Lower leg skin (tissue), 4 donors: Measurements from ENCODE around the gene CMSS1. TPM values are rescaled to one million over a fixed set of nuclear protein-coding genes. Genes with fewer than 3 reads are reported as not detected.

Source experiments
- DNase-seq, 2 donors: peaks; one replicate each; pipeline ENCODE4 v3.0.0-alpha.2; 2019; ENCODE audit warnings: low spot score in 2 of 2
- H3K4me3 ChIP-seq: fragments of 200-600 bp; sonication (generic); 2 replicates; pipeline ENCODE4 v1.5.1; 2017; ENCODE audit warnings: mild to moderate bottlenecking, low read depth; ENCODE audit not compliant: poor library complexity, severe bottlenecking
- POLR2A ChIP-seq, 2 donors: fragments of 450-650 bp; IDR thresholded peaks; one replicate each; pipeline ENCODE4 v1.6.1; 2016 to 2017; ENCODE audit warnings: antibody characterized with exemption in 2 of 2, mild to moderate bottlenecking in 1 of 2, moderate library complexity in 1 of 2
- WGBS, 2 donors: methylation state at CpG; one replicate each; pipeline ENCODE4 v1.1.5; 2018; 5-methylcytosine and 5-hydroxymethylcytosine counted together
- intact Hi-C: fragments of 100-400 bp; cut with DNase I; formaldehyde crosslinking; loops from one replicate; pipeline ENCODE4 v1.15.0; 2023; ENCODE audit warnings: low total_unique reads
- total RNA-seq, 4 donors: library from RNA; depleted of rRNA; stranded (reverse); fragments of >200 nt; gene quantifications; one replicate each; pipeline ENCODE4 v1.1.0, GENCODE V29; 2016
- TF ChIP-seq, protein P1 (sequence below), 3 donors: fragments of 450-650 bp; IDR thresholded peaks; one replicate each; pipeline ENCODE4 v1.5.1; 2016; ENCODE audit warnings: antibody characterized with exemption in 3 of 3, mild to moderate bottlenecking in 3 of 3, moderate library complexity in 2 of 3

CMSS1 gene
- total RNA-seq, 4 donors from 2014 or later: 3.7 to 13.2 (median 7.5) TPM

DNA sequence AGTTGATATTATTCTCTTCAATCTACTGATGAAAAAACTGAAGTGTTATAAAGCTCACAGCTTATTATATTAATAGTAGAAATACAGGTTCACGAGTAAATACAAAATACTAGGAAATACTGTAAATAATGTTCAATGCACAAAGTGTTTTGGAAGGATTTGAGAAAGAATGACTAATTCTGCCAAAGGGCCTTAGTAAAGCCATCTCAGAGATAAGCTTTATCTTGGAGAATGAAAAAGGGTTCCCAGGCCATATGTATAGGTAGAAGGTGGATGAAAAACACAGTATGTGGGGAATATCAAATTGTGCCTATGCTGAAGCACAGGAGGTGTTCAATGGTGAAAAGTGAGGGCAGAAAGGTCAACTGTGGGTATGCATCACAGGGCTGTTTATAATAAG lies 123.5 kb downstream of the CMSS1 start:
- DNase-seq: no peak
- intact Hi-C loops: no loop called here
- TF ChIP-seq POLR2A (IDR thresholded peaks at IDR 0.05): no peak
- TF ChIP-seq, protein P1, sequence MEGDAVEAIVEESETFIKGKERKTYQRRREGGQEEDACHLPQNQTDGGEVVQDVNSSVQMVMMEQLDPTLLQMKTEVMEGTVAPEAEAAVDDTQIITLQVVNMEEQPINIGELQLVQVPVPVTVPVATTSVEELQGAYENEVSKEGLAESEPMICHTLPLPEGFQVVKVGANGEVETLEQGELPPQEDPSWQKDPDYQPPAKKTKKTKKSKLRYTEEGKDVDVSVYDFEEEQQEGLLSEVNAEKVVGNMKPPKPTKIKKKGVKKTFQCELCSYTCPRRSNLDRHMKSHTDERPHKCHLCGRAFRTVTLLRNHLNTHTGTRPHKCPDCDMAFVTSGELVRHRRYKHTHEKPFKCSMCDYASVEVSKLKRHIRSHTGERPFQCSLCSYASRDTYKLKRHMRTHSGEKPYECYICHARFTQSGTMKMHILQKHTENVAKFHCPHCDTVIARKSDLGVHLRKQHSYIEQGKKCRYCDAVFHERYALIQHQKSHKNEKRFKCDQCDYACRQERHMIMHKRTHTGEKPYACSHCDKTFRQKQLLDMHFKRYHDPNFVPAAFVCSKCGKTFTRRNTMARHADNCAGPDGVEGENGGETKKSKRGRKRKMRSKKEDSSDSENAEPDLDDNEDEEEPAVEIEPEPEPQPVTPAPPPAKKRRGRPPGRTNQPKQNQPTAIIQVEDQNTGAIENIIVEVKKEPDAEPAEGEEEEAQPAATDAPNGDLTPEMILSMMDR (IDR thresholded peaks at IDR 0.05): no peak
- 58 to 74% methylated on average over 1 of the region's 1 CpG for WGBS, 2 donors
- no peak overlapping the region for H3K4me3 ChIP-seq

DNA sequence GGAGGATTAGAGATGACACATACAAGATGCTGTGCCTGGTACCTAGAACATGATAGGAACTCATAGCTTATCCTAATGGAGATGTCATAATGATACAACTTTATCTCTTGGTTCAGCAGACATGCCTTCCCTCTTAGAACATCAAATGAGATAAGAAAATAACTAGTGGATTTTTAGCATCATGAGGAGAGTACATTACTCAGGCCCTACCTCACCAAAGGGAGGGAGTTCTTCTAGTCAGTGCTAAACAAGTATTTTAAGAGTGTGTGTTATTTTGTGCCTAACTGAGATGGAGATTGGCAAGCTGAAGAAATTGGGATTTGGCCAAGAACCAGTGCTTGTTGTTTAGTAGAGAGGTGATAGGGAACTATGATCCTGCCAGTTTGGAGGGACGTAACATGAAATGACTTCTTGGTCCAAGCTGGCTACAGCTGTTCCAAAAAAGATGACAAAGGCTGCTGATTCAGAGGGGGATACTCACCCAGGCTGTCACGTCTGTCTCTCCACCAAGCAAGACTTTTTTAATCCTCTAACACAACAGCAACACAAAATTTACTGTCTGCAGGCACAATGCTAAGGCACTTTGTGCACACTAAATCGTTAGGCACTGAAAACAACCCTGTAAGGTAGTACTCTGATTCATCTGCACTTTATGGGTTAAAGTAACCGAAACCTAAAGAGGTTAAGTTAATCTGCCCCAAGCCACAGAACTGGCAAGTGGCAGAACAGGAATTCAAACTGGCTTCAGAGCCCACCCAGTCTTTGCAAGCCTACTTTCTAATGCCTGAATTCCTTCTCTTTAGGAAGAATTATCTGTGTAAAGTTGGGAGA lies 126.5 kb downstream of the CMSS1 start:
- no peak overlapping the region for H3K4me3 ChIP-seq
- 47 to 50% methylated on average over 4 of the region's 4 CpGs for WGBS, 2 donors
- no peak for DNase-seq
- TF ChIP-seq, protein P1 (IDR thresholded peaks at IDR 0.05): no peak
- TF ChIP-seq POLR2A (IDR thresholded peaks at IDR 0.05): no peak
- intact Hi-C loops: no loop called here

DNA sequence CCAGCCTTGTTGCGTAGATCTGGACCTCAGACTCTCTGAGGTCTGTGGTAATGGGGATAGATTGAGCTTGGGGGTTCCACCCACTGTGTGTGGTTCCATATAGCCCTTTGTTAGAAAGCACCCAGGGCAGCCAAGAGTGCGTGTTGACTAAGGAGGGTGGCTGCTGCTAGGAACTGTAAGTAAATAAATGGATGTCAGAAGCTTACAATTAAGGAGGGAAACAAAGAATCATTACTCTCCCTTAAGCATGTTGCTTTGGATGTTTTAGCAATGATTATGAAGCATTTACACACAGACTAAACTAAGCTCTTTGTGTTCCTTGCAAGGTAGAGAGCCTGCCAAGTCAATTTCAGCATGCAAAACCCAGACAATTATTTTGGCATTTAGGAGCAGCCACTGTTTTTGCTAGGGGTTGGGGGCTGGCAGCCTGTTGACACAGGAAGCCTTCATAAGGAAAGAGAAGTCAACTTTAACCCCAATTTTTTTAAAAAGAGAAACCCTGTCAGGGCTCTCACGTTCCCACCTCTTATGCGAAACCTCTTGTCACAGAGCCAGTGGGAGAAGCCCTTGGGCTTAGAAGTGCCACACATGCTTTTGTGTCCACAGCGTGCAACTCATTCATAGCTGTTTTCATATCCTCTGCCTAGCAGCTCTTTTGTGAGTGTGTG lies 127.8 kb downstream of the CMSS1 start:
- TF ChIP-seq POLR2A (IDR thresholded peaks at IDR 0.05): no peak
- TF ChIP-seq, protein P1 (IDR thresholded peaks at IDR 0.05): no peak
- no peak overlapping the region for H3K4me3 ChIP-seq
- intact Hi-C loops: no loop called here
- DNase-seq: no peak
- WGBS, 2 donors: 25% methylated on average over 5 of the region's 5 CpGs

DNA sequence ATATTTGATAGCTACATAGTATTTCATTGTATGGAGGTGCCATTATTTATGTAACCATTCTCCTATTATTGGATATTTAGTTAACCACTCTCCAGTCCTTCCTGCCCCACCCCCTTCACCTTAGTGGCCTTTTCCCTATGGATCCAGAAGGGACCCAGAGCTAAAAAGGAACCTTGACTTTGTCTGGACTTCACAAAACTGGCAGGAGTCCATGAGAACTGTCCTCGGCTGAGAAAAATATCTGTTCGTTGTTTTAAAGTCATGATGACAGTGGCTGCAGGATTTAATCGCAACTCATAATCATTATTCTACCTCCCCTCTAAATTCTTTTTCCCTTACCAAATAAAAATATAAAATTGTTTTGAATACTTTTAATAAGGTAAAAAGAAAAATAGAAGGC lies 129.7 kb downstream of the CMSS1 start:
- 84 to 90% methylated on average over 3 of the region's 3 CpGs for WGBS, 2 donors
- intact Hi-C loops: no loop called here

DNA sequence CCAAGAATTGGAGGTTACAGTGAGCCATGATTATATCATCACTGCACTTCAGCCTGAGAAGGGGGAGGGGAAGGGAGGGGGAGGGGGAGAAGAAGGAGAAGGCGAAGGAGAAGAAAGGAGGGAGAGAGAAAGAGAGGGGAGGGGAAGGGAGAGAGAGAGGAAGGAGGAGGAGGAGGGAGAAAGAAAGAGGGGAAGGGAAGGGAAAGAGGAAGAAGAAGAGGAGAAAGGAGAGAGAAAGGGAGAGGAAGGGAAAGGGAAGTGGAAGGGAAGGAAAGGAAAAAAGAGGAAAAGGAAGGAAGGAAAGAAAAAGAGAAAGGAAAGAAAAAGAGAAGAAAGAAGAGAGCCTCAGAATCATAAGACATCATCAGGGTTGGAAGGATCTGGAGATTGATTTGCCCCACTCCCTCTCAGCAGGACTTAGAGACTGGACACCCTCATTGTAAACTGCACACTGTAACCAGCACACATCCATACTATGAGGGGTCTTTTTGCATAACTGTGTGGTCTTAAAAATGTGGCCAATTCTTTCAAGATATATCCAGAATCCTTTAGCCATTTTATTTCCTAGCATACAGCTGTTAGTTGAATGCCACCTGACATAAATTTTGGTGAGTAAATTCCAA lies 130.9 kb downstream of the CMSS1 start:
- 90 to 100% methylated on average over 1 of the region's 1 CpG for WGBS, 2 donors
- TF ChIP-seq, protein P1 (IDR thresholded peaks at IDR 0.05): no peak
- TF ChIP-seq POLR2A (IDR thresholded peaks at IDR 0.05): no peak
- intact Hi-C loops: no loop called here
- H3K4me3 ChIP-seq: no peak overlapping the region
- DNase-seq: no peak

More for the DNA sequence above, 129.7 kb downstream of the CMSS1 start:
- no peak for DNase-seq
- H3K4me3 ChIP-seq: no peak overlapping the region
- no peak for TF ChIP-seq POLR2A (IDR thresholded peaks at IDR 0.05)
- TF ChIP-seq, protein P1 (IDR thresholded peaks at IDR 0.05): no peak
